HCT116 (cell line): ENCODE results near the gene SAC3D1. TPM values are rescaled to one million over a fixed set of nuclear protein-coding genes. Genes with fewer than 3 reads are reported as not detected.

Source experiments
- ATAC-seq: fragments of 200-7000 bp; cut with Tn5 transposase; 2 replicates; pipeline ENCODE4 v1.9.1; 2020; ENCODE audit warnings: mild to moderate bottlenecking, moderate library complexity
- BruUV-seq: library from RNA; stranded (reverse); fragments of 400-500 nt; replicated peaks from 2 replicates; lab custom pipeline; 2021; lab: Mats Ljungman, UMichigan
- CTCF ChIA-PET: fragments of 300-600 bp; sonication (Branson Sonifier 250); formaldehyde crosslinking; loops from one replicate; lab custom pipeline; 2021; ENCODE audit warnings: antibody characterized with exemption; lab: Charles Lee
- POLR2A ChIA-PET: fragments of 300-600, 350-600 bp; sonication (Branson Sonifier 250); formaldehyde crosslinking; loops from one replicate; lab custom pipeline; 2021; ENCODE audit warnings: antibody characterized with exemption; lab: Charles Lee
- RAD21 ChIA-PET, 2 experiments: fragments of 300-600 bp; sonication (Branson Sonifier 250); formaldehyde crosslinking; loops; one replicate each; lab custom pipeline; 2023; ENCODE audit warnings: low total read pairs in 2 of 2; ENCODE audit not compliant: uncharacterized antibody in 2 of 2, unreplicated experiment in 2 of 2, low non-redundant PET in 1 of 2; lab: Charles Lee
- DNase-seq: peaks from one replicate; pipeline ENCODE4 v3.0.0-alpha.2; 2010; ENCODE audit warnings: low read depth, low spot score
- H2AFZ ChIP-seq: fragments of 200-600 bp; shearing (Covaris generic), sonication (generic); 2 replicates; pipeline ENCODE4 v1.6.1; 2017; ENCODE audit warnings: low read depth, mixed run types, mixed read lengths, antibody characterized with exemption, low read length; ENCODE audit not compliant: poor library complexity, severe bottlenecking
- H3K27ac ChIP-seq: 2 replicates; pipeline ENCODE4 v1.5.1; 2012; ENCODE audit warnings: low read depth, low read length
- H3K27me3 ChIP-seq: fragments of 200-600 bp; sonication (generic); 2 replicates; pipeline ENCODE4 v1.6.1; 2016; ENCODE audit warnings: mixed run types, low read length, mixed read lengths; ENCODE audit not compliant: insufficient read depth
- H3K36me3 ChIP-seq, 2 experiments: fragments of 200-500 bp in 1 of 2; fragments of 200-600 bp in 1 of 2; sonication (Bioruptor generic) in 1 of 2; sonication (generic) in 1 of 2; 2 replicates each; pipeline versions ENCODE4 v1.5.1 to v1.6.1; 2014 to 2016; ENCODE audit warnings: low read length in 2 of 2, inconsistent platforms in 1 of 2, mixed read lengths in 1 of 2, mixed run types in 1 of 2; ENCODE audit not compliant: insufficient read depth in 2 of 2, control insufficient read depth in 1 of 2
- H3K4me1 ChIP-seq, 2 experiments: fragments of 200-600 bp in 1 of 2; sonication (generic) in 1 of 2; 2 replicates each; pipeline versions ENCODE4 v1.5.1 to v1.6.1; 2012 to 2017; ENCODE audit warnings: low read length in 2 of 2, inconsistent platforms in 1 of 2, mild to moderate bottlenecking in 1 of 2, mixed read lengths in 1 of 2, mixed run types in 1 of 2, moderate library complexity in 1 of 2; ENCODE audit not compliant: insufficient read depth in 2 of 2, control insufficient read depth in 1 of 2
- H3K4me2 ChIP-seq: fragments of 200-600 bp; sonication (generic); 2 replicates; pipeline ENCODE4 v1.6.1; 2017; ENCODE audit warnings: mixed run types, low read length, mixed read lengths
- H3K4me3 ChIP-seq, 2 experiments: fragments of 200-600 bp in 1 of 2; sonication (generic) in 1 of 2; replicated peaks in 1 of 2; 2 replicates each; pipeline ENCODE4 v1.5.1; 2011 to 2016; ENCODE audit warnings: low read length in 2 of 2, control low read depth in 1 of 2, low read depth in 1 of 2, mild to moderate bottlenecking in 1 of 2, mixed read lengths in 1 of 2, mixed run types in 1 of 2
- H3K79me2 ChIP-seq: fragments of 200-600 bp; sonication (generic); 2 replicates; pipeline ENCODE4 v1.6.1; 2017; ENCODE audit warnings: mild to moderate bottlenecking, mixed run types, low read length, moderate library complexity, mixed read lengths; ENCODE audit not compliant: insufficient read depth
- H3K9ac ChIP-seq: fragments of 200-600 bp; sonication (generic); 2 replicates; pipeline ENCODE4 v1.6.1; 2016; ENCODE audit warnings: low read length, mixed read lengths
- H3K9me2 ChIP-seq: fragments of 200-600 bp; sonication (generic), shearing (Covaris generic); 2 replicates; pipeline ENCODE4 v1.6.1; 2017; ENCODE audit warnings: mixed run types, mild to moderate bottlenecking, moderate library complexity; ENCODE audit not compliant: insufficient read depth
- H3K9me3 ChIP-seq, 2 experiments: fragments of 200-500 bp in 1 of 2; fragments of 200-600 bp in 1 of 2; sonication (Bioruptor generic) in 1 of 2; sonication (generic) in 1 of 2; 2 replicates each; pipeline ENCODE4 v1.6.1; 2014 to 2017; ENCODE audit warnings: low read length in 2 of 2, mixed read lengths in 2 of 2, inconsistent platforms in 1 of 2, low read depth in 1 of 2, mild to moderate bottlenecking in 1 of 2, mixed run types in 1 of 2, moderate library complexity in 1 of 2; ENCODE audit not compliant: control insufficient read depth in 1 of 2, insufficient read depth in 1 of 2
- H4K20me1 ChIP-seq: fragments of 200-600 bp; sonication (generic), shearing (Covaris generic); 2 replicates; pipeline ENCODE4 v1.6.1; 2017; ENCODE audit warnings: mixed run types, mild to moderate bottlenecking, moderate library complexity; ENCODE audit not compliant: insufficient read depth
- CEBPB ChIP-seq: IDR thresholded peaks from 2 replicates; pipeline ENCODE4 v1.6.1; 2012; ENCODE audit warnings: low read depth
- POLR2A ChIP-seq: IDR thresholded peaks from 2 replicates; pipeline ENCODE4 v1.7.0; 2011; ENCODE audit warnings: borderline replicate concordance; ENCODE audit not compliant: insufficient read depth, insufficient read length; ENCODE audit errors: extremely low read depth
- RAD21 ChIP-seq: IDR thresholded peaks from 2 replicates; pipeline ENCODE4 v1.6.1; 2012; ENCODE audit warnings: low read depth, mild to moderate bottlenecking
- SIN3A ChIP-seq: IDR thresholded peaks from 2 replicates; pipeline ENCODE4 v1.6.1; 2012; ENCODE audit warnings: low read depth
- SRF ChIP-seq: IDR thresholded peaks from 2 replicates; pipeline ENCODE4 v1.6.1; 2012; ENCODE audit warnings: low read depth
- YY1 ChIP-seq: IDR thresholded peaks from 2 replicates; pipeline ENCODE4 v1.6.1; 2011; ENCODE audit warnings: low read length, low read depth, moderate library complexity, mild to moderate bottlenecking; ENCODE audit not compliant: insufficient replicate concordance; ENCODE audit errors: extremely low read depth
- ZBTB33 ChIP-seq: IDR thresholded peaks from 2 replicates; pipeline ENCODE4 v1.6.1; 2011; ENCODE audit warnings: mild to moderate bottlenecking, low read length, moderate library complexity; ENCODE audit not compliant: insufficient replicate concordance; ENCODE audit errors: extremely low read depth
- ZFX ChIP-seq: fragments of 450-650 bp; IDR thresholded peaks from 2 replicates; pipeline ENCODE4 v1.6.1; 2017
- intact Hi-C: fragments of 100-400 bp; cut with micrococcal nuclease; formaldehyde crosslinking; loops from 2 replicates; pipeline ENCODE4 v1.10.0; 2022
- total RNA-seq: library from RNA; stranded (reverse); gene quantifications from one replicate; pipeline ENCODE4 v1.2.1, GENCODE V29; 2021; ENCODE audit not compliant: unreplicated experiment

The SAC3D1 gene
- total RNA-seq, 1 experiment from 2014 or later = 36.9 TPM

DNA sequence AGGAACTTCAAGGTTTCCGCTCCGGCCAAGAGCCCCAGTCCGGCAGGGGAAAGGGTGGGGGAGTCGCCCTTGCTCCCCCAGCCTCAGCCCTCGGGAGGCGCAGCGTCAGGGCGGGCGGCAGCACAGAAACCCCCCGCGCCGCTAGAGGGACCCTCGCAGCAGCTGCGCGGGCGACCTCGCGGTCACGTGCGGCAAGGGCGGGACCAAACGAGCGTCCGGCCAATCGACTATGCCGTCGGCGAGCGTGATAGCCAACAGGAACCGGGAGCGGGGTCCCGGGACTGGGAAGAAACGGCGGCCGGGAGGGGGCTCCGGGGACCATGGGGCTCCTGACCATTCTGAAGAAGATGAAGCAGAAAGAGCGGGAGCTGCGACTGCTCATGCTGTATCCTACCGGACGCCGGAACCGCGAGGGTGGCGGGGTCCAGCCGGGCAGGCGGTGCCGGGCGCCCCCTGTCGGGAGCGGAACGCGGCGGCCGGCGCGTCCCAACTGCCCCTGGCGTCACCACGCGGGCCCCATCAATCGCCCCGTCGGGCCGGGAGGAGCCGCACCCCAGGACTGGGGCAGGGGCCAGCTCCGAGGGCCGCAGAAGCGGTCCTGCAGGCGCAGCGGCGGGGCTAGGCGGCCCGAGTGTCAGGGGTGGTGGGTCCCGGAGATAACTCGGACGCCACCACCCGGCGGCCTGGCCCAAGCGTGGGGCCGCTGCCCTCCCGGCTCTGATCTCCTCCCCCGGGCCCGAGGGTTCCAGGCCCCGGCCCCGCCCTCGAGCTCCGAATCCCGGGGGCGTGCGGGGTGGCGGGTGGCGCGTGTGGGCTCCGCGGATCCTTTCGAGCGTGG is 26.9 kb upstream of the SAC3D1 start, which contains the start of gene ARL2 (continued):
- no peak for TF ChIP-seq ZBTB33
- peak; percentile 53 for TF ChIP-seq SIN3A
- TF ChIP-seq RAD21 = peak; percentile 52
- no peak for TF ChIP-seq SRF
- TF ChIP-seq YY1 = no peak
- TF ChIP-seq ZFX = peak; percentile 92
- TF ChIP-seq, all 23 proteins: peak for 10

DNA sequence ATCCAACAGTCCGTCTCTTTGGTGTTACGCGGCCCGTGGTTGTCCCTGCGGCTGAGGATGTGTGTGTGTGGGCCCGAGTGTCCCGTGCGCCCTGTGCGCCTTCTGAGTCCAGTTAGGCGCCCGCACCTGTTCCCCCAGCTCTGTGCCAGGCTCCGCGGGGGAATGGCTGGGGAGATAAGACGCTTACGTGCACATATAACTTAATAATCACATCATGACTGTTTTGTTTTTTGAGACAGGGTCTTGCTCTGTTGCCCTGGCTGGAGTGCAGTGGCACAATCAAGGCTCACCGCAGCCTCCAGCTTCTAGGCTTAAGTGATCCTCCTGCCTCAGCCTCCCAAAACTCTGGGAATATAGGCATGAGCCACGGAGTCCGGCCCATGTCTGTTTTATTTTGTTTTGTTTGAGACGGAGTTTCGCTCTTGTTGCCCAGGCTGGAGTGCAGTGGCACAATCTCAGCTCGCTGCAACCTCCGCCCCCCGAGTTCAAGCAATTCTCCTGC is 26.2 kb upstream of the SAC3D1 start:
- no peaks in the 10 kb centered on the region for H4K20me1 ChIP-seq
- intact Hi-C loops = loop anchor here (1.0 to 10.0 kb wide), 7 partner anchors 13 to 240 kb away; partner anchors contain the start of genes SNX15, VPS51 and ZNHIT2
- RAD21 ChIA-PET = interaction anchor here (0.6 to 0.8 kb wide), 2 partner anchors 103 to 236 kb away, joined by 3 read pairs; partner anchors contain the start of genes SF1 (in 1 of the 2) and ZNHIT2 (in 1 of the 2)
- no peaks in the 10 kb centered on the region for H3K27me3 ChIP-seq
- H3K27ac ChIP-seq = peak overlapping the region; percentile 87
- peaks cover 15 to 34% of the 10 kb centered on the region in 2 experiments for H3K4me1 ChIP-seq
- TSS peak; percentile 78 for BruUV-seq
- H3K9ac ChIP-seq = peak overlapping the region; percentile 80
- no peak overlapping the region for H2AFZ ChIP-seq
- no peaks in the 10 kb centered on the region for H3K9me2 ChIP-seq
- POLR2A ChIA-PET = interaction anchor here (1.2 to 2.0 kb wide), 3 partner anchors 13 to 97 kb away, joined by 4 to 9 read pairs (median 4); partner anchors contain the start of genes BATF2 and TM7SF2
- H3K4me3 ChIP-seq = peak overlapping the region; percentile 71 to 75
- CTCF ChIA-PET = interaction anchor here (0.9 to 3.0 kb wide), 19 partner anchors 9 to 171 kb away, joined by 3 to 21 read pairs (median 4); partner anchors contain the start of genes BATF2, SAC3D1 and ZNHIT2
- H3K9me3 ChIP-seq = no peaks in the 10 kb centered on the region
- 0 out of 2 replicates have a peak, but pooled peaks cover 5% of the 10 kb centered on the region for H3K79me2 ChIP-seq
- ATAC-seq = peak; percentile 26
- H3K4me2 ChIP-seq = peak overlapping the region; percentile 91
- H3K36me3 ChIP-seq = no peaks in the 10 kb centered on the region
- no peak for DNase-seq
- TF ChIP-seq CEBPB (no peak), ZFX (peak; percentile 85; the same call in 1 of the 2 replicates), POLR2A (peak; percentile 4)
- TF ChIP-seq, all 23 proteins: peak for 2
